Measurements from ENCODE around the gene SEC22A. TPM values are rescaled to one million over a fixed set of nuclear protein-coding genes. Genes with fewer than 3 reads are reported as not detected.
A peak's percentile ranks its signal among the peaks of the same experiment; 100 is the strongest.
"Not testable (repeated sequence)": the region's sequence is repeated elsewhere in the genome, so short reads cannot be mapped to it uniquely, and the experiment has no call there.

Gene SEC22A
- total RNA-seq, 1 donor from 2014 or later, result 16.3 TPM

- peak; percentile 67 for DNase-seq
- Mint-ChIP-seq H3K27ac (peak overlapping the region; percentile 97), H3K36me3 (ENCODE audit: low read depth) (peaks cover 2% of the 10 kb centered on the region), H3K4me3 (peak overlapping the region; percentile 93), H3K27me3 (peaks cover 4% of the 10 kb centered on the region), H3K4me1 (peaks cover 14% of the 10 kb centered on the region), H3K9me3 (peaks cover 9% of the 10 kb centered on the region)
- intact Hi-C loops (cut with micrococcal nuclease), result loop anchor here (5.0 kb wide), 1 partner anchor 410 kb away; the partner anchor contains the start of gene HSPBAP1
Observed at GRCh38 chr3:123202451-123202850, 708 bp downstream of the SEC22A start.

DNA sequence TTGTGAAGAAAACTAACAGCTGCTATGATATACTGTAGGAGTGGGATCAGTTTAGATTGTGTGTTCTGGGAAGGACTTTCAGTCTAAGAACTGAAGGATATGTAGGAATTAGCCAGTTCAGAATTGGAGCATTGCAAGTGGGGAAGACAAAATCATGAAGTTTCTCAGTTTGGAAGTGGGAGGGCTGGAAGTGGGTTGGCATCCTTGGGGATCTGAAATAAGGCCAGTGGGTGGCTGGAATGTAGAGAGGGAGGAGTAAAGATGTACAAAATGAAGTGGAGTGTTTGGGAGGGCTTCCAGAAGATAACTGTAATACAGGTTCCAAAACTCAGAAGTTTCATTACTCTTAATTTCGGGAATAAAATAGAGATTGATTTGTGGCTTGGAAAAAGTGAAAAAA, 17.2 kb downstream of the SEC22A start:
- H3K9me3 Mint-ChIP-seq, result no peaks in the 10 kb centered on the region
- intact Hi-C loops (cut with micrococcal nuclease), result no loop called here
- no peak overlapping the region for H3K27ac Mint-ChIP-seq
- no peak for DNase-seq
- peaks cover 6% of the 10 kb centered on the region for H3K4me1 Mint-ChIP-seq
- no peak overlapping the region for H3K4me3 Mint-ChIP-seq
- peaks cover 28% of the 10 kb centered on the region for H3K36me3 Mint-ChIP-seq (ENCODE audit: low read depth)
- no peaks in the 10 kb centered on the region for H3K27me3 Mint-ChIP-seq

DNA sequence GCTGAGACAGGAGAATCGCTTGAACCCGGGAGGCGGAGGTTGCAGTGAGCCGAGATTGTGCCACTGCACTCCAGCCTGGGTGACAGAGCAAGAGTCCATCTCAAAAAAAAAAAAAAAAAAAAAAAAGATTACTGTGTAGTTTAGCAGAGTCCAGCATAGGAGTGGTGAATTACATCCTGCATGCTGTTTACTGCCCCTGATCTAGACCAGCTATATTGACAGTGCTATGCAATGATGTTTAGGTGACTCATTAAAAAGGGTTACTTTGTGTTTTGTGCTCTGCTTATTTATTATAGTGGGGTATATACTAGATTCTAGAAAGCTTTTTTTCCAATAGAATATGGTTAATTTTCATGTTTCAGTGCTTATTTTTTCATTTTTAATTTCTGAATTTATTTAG, 19.6 kb downstream of the SEC22A start:
- H3K27me3 Mint-ChIP-seq; intact Hi-C loops (cut with micrococcal nuclease); H3K9me3 Mint-ChIP-seq: not testable (repeated sequence)

DNA sequence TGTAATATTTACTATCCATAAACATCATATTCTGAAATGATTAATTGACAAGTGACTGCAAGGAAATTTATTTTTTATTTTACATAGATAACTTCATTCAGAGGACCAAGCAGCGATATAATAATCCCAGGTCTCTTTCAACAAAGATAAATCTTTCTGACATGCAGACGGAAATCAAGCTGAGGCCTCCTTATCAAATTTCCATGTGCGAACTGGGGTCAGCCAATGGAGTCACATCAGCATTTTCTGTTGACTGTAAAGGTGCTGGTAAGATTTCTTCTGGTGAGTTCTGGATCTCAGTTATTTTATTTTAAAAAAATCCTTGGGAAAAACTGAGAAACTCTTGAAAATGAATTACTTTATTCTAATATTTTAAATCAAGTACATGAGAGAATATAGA, 23.3 kb downstream of the SEC22A start:
- Mint-ChIP-seq H3K36me3 (ENCODE audit: low read depth) (peaks cover 50% of the 10 kb centered on the region), H3K4me3 (no peak overlapping the region), H3K27me3 (no peaks in the 10 kb centered on the region), H3K9me3 (peaks cover 17% of the 10 kb centered on the region), H3K4me1 (peaks cover 5% of the 10 kb centered on the region), H3K27ac (no peak overlapping the region)
- no peak for DNase-seq
- intact Hi-C loops (cut with micrococcal nuclease), result no loop called here

More for the DNA sequence above, 19.6 kb downstream of the SEC22A start:
- not testable (repeated sequence) for H3K4me1 Mint-ChIP-seq, H3K4me3 Mint-ChIP-seq, DNase-seq, H3K27ac Mint-ChIP-seq
- peaks cover 29% of the 10 kb centered on the region for H3K36me3 Mint-ChIP-seq (ENCODE audit: low read depth)

- H3K4me3 Mint-ChIP-seq, result no peak overlapping the region
- peaks cover 5% of the 10 kb centered on the region for H3K4me1 Mint-ChIP-seq
- H3K9me3 Mint-ChIP-seq, result peaks cover 17% of the 10 kb centered on the region
- no peak overlapping the region for H3K27ac Mint-ChIP-seq
- intact Hi-C loops (cut with micrococcal nuclease), result no loop called here
- H3K27me3 Mint-ChIP-seq, result no peaks in the 10 kb centered on the region
- DNase-seq, result no peak
- H3K36me3 Mint-ChIP-seq (ENCODE audit: low read depth), result peaks cover 60% of the 10 kb centered on the region
Observed at GRCh38 chr3:123226549-123226948, 24.8 kb downstream of the SEC22A start.

DNA sequence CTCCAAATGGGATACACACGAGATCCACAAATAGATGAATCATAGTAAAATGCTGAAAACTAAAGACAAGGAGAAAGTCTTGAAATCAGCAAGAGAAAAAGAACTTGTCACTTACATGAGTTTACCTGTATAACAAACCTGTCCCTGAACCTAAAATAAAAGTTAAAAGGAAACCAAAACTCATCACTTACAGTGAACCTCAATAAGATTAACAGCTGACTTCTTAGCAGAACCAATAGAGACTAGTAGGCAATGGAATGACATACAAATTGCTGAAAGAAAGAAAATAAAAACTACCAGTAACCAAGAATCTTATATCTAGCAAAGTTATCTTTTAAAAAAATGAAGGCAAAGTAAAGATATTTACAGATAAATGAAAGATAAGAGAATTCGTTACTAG, 27.4 kb downstream of the SEC22A start:
- peaks cover 17% of the 10 kb centered on the region for H3K9me3 Mint-ChIP-seq
- no peaks in the 10 kb centered on the region for H3K27me3 Mint-ChIP-seq
- no peak for DNase-seq
- no peak overlapping the region for H3K4me3 Mint-ChIP-seq
- no peaks in the 10 kb centered on the region for H3K4me1 Mint-ChIP-seq
- peaks cover 61% of the 10 kb centered on the region for H3K36me3 Mint-ChIP-seq (ENCODE audit: low read depth)
- intact Hi-C loops (cut with micrococcal nuclease), result no loop called here
- H3K27ac Mint-ChIP-seq, result no peak overlapping the region

DNA sequence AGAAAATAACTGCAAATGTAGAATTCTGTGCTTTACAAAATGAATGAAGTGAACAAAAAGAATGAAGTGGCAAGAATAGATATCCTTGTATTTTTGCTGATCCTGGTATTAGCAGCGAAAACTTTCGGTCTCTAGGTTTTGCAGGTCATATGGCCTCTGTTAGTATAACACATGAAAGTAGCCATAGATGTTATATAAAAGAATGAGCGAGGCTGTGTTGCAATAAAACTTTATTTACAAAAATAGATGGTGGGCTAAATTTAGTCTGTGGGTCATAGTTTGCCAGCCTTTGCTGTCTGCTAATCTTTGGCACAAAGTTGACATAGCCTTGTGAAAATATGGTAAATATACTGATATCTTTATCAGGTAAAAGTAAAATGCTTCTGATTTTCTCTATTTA, 35.2 kb downstream of the SEC22A start:
- no peaks in the 10 kb centered on the region for H3K27me3 Mint-ChIP-seq
- intact Hi-C loops (cut with micrococcal nuclease), result no loop called here
- no peak for DNase-seq

GRCh38 chr3:123239186-123239585, 37.4 kb downstream of the SEC22A start:
- H3K9me3 Mint-ChIP-seq; intact Hi-C loops (cut with micrococcal nuclease); DNase-seq; H3K27me3 Mint-ChIP-seq; H3K4me3 Mint-ChIP-seq; H3K27ac Mint-ChIP-seq; H3K4me1 Mint-ChIP-seq: not testable (repeated sequence)
- H3K36me3 Mint-ChIP-seq (ENCODE audit: low read depth), result peaks cover 34% of the 10 kb centered on the region

More for the DNA sequence above, 35.2 kb downstream of the SEC22A start:
- H3K36me3 Mint-ChIP-seq (ENCODE audit: low read depth), result peaks cover 38% of the 10 kb centered on the region
- H3K9me3 Mint-ChIP-seq, result peaks cover 7% of the 10 kb centered on the region
- H3K4me1 Mint-ChIP-seq, result peaks cover 4% of the 10 kb centered on the region
- H3K27ac Mint-ChIP-seq, result no peak overlapping the region
- no peak overlapping the region for H3K4me3 Mint-ChIP-seq

- intact Hi-C loops (cut with micrococcal nuclease), result no loop called here
Observed at GRCh38 chr3:123239756-123240155, 38.0 kb downstream of the SEC22A start.

GRCh38 chr3:123244128-123244527, 42.4 kb downstream of the SEC22A start:
- Mint-ChIP-seq H3K27me3 (no peaks in the 10 kb centered on the region), H3K4me1 (peaks cover 12% of the 10 kb centered on the region), H3K9me3 (peaks cover 7% of the 10 kb centered on the region), H3K27ac (no peak overlapping the region), H3K36me3 (ENCODE audit: low read depth) (peaks cover 46% of the 10 kb centered on the region), H3K4me3 (no peak overlapping the region)
- peak; percentile 63 for DNase-seq
- intact Hi-C loops (cut with micrococcal nuclease), result no loop called here

More at GRCh38 chr3:123239756-123240155, 38.0 kb downstream of the SEC22A start:
- Mint-ChIP-seq H3K4me3 (no peak overlapping the region), H3K27ac (no peak overlapping the region), H3K36me3 (ENCODE audit: low read depth) (peaks cover 33% of the 10 kb centered on the region), H3K4me1 (peaks cover 10% of the 10 kb centered on the region), H3K9me3 (peaks cover 7% of the 10 kb centered on the region), H3K27me3 (no peaks in the 10 kb centered on the region)
- no peak for DNase-seq

- H3K27ac Mint-ChIP-seq, result no peak overlapping the region
- DNase-seq, result no peak
- H3K4me1 Mint-ChIP-seq, result peaks cover 8% of the 10 kb centered on the region
- intact Hi-C loops (cut with micrococcal nuclease), result no loop called here
- H3K4me3 Mint-ChIP-seq, result no peak overlapping the region
- no peaks in the 10 kb centered on the region for H3K9me3 Mint-ChIP-seq
- peaks cover 33% of the 10 kb centered on the region for H3K36me3 Mint-ChIP-seq (ENCODE audit: low read depth)
- no peaks in the 10 kb centered on the region for H3K27me3 Mint-ChIP-seq
Observed at GRCh38 chr3:123246866-123247265, 45.1 kb downstream of the SEC22A start.

DNA sequence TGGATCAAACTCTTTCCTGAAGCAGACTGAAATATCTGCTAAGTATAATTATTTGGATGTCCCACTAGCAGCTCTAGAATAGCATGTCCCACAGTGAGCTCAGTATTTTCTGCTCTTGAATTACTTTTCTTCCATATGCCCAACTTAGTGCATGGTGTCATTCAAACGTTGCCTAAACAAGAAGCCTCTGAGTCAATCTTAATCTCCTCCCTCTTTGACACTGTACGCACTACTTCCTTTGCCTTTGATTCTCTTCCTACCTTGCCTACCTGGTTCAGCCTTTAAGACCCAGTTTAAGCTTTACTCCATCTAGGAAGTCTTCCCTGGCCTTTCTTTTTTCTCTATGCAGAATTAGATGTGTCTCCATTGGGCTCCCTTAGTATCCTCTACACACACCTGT, 54.5 kb downstream of the SEC22A start:
- DNase-seq, result no peak
- Mint-ChIP-seq H3K9me3 (no peaks in the 10 kb centered on the region), H3K36me3 (ENCODE audit: low read depth) (peaks cover 6% of the 10 kb centered on the region), H3K27ac (no peak overlapping the region), H3K27me3 (no peaks in the 10 kb centered on the region), H3K4me1 (peaks cover 1% of the 10 kb centered on the region), H3K4me3 (no peak overlapping the region)
- intact Hi-C loops (cut with micrococcal nuclease), result loop anchor here (5.0 kb wide), 1 partner anchor 229 kb away; the partner anchor contains the start of gene SEMA5B

DNA sequence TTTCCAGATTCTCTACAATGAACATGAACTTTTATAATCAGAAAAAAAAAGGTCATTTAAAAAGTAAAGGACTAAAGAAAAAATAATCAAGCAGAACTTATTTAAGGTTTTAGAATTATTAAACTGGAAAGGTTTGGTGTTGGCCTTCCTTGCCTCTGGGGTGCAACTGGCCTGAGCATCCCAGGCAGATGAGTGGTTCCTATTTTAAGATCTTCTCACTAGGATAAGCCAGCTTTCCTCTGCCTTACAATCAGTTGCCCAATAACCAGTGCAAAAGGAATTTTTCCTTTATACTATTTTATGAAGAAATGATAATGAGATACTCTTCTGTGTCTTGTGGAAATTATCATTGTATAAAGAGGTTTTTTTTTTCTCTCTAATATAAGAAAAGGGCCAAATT, 56.6 kb downstream of the SEC22A start:
- H3K4me3 Mint-ChIP-seq, result no peak overlapping the region
- no peak for DNase-seq
- H3K4me1 Mint-ChIP-seq, result peaks cover 7% of the 10 kb centered on the region
- intact Hi-C loops (cut with micrococcal nuclease), result loop anchor here (2.0 to 5.0 kb wide), 2 partner anchors 231 to 316 kb away; partner anchors contain the start of gene SEMA5B
- H3K9me3 Mint-ChIP-seq, result no peaks in the 10 kb centered on the region
- no peaks in the 10 kb centered on the region for H3K27me3 Mint-ChIP-seq
- H3K36me3 Mint-ChIP-seq (ENCODE audit: low read depth), result peaks cover 8% of the 10 kb centered on the region
- H3K27ac Mint-ChIP-seq, result no peak overlapping the region

GRCh38 chr3:123258811-123259420, 57.2 kb downstream of the SEC22A start:
- Mint-ChIP-seq H3K4me3 (no peak overlapping the region), H3K27me3 (no peaks in the 10 kb centered on the region), H3K9me3 (no peaks in the 10 kb centered on the region), H3K4me1 (peaks cover 7% of the 10 kb centered on the region), H3K27ac (no peak overlapping the region), H3K36me3 (ENCODE audit: low read depth) (peaks cover 8% of the 10 kb centered on the region)
- DNase-seq, result no peak
- intact Hi-C loops (cut with micrococcal nuclease), result loop anchor here (2.0 to 5.0 kb wide), 2 partner anchors 232 to 316 kb away; partner anchors contain the start of gene SEMA5B

DNA sequence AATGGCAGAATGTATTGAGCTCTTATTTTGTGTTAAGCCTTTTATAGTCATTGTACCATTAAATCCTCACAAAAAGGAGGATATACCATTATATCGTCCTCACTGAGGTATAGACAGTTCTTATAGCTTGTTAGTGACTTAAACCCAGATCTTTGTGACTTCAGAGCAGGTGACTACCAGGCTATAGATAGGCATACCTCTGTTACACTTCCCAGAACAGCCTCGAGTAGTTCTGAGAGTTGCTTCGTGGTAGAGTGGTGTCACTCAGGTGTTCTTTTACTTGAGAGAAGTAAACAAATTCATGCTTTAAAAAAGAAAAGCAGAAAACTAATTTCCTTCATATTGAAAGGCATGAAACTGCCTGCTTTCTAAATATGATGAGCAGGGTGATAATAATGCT, 59.9 kb downstream of the SEC22A start:
- DNase-seq, result peak; percentile 64
- H3K27ac Mint-ChIP-seq, result no peak overlapping the region
- no peak overlapping the region for H3K4me3 Mint-ChIP-seq
- H3K4me1 Mint-ChIP-seq, result peaks cover 7% of the 10 kb centered on the region
- H3K9me3 Mint-ChIP-seq, result no peaks in the 10 kb centered on the region
- peaks cover 18% of the 10 kb centered on the region for H3K36me3 Mint-ChIP-seq (ENCODE audit: low read depth)
- H3K27me3 Mint-ChIP-seq, result no peaks in the 10 kb centered on the region
- intact Hi-C loops (cut with micrococcal nuclease), result no loop called here
